Stimulated activated CD4-positive, alpha-beta T cell treated with anti-CD3 and anti-CD28 coated beads, Interleukin-12 subunit alpha, Interleukin-12 subunit beta, amount 100 ng/mL, for 4 hours (primary cell): Measurements from ENCODE around the gene ARAP2.
"Not testable (repeated sequence)": the region's sequence is repeated elsewhere in the genome, so short reads cannot be mapped to it uniquely, and the experiment has no call there.

ENCODE experiments used
- DNase-seq: peaks from one replicate; pipeline ENCODE4 v3.0.0-alpha.2; 2020

The ARAP2 gene

GRCh38 chr4:36213977-36214376 lies 30.3 kb downstream of the ARAP2 start:
- no peak for DNase-seq

- DNase-seq, result no peak
These were observed 33.2 kb downstream of the ARAP2 start for GRCh38 chr4:36211084-36211483.

- DNase-seq, result no peak
These were observed 34.2 kb downstream of the ARAP2 start for GRCh38 chr4:36209941-36210649.

- no peak for DNase-seq
These were observed 35.3 kb downstream of the ARAP2 start for GRCh38 chr4:36208893-36209473.

GRCh38 chr4:36207831-36208520 lies 36.3 kb downstream of the ARAP2 start:
- DNase-seq, result no peak

GRCh38 chr4:36207367-36207766 lies 36.9 kb downstream of the ARAP2 start:
- DNase-seq, result no peak

- DNase-seq, result no peak
These were observed 37.6 kb downstream of the ARAP2 start for GRCh38 chr4:36206603-36207311.

- no peak for DNase-seq
These were observed 38.3 kb downstream of the ARAP2 start for GRCh38 chr4:36206012-36206411.

GRCh38 chr4:36198861-36199260 lies 45.5 kb downstream of the ARAP2 start:
- no peak for DNase-seq

- DNase-seq, result no peak
These were observed 46.1 kb downstream of the ARAP2 start for GRCh38 chr4:36198068-36198808.

GRCh38 chr4:36197501-36197900 lies 46.8 kb downstream of the ARAP2 start:
- DNase-seq, result no peak

- no peak for DNase-seq
These were observed 48.0 kb downstream of the ARAP2 start for GRCh38 chr4:36196145-36196913.

GRCh38 chr4:36192922-36193321 lies 51.4 kb downstream of the ARAP2 start:
- DNase-seq, result no peak

- DNase-seq, result no peak
These were observed 54.6 kb downstream of the ARAP2 start for GRCh38 chr4:36189511-36190226.

GRCh38 chr4:36187723-36188333 lies 56.5 kb downstream of the ARAP2 start:
- DNase-seq, result no peak

- no peak for DNase-seq
These were observed 60.5 kb downstream of the ARAP2 start for GRCh38 chr4:36183665-36184393.

- no peak for DNase-seq
These were observed 61.1 kb downstream of the ARAP2 start for GRCh38 chr4:36183232-36183631.

GRCh38 chr4:36182315-36182714 lies 62.0 kb downstream of the ARAP2 start:
- DNase-seq, result not testable (repeated sequence)

- no peak for DNase-seq
These were observed 64.1 kb downstream of the ARAP2 start for GRCh38 chr4:36180206-36180605.

GRCh38 chr4:36178484-36178883 lies 65.8 kb downstream of the ARAP2 start:
- DNase-seq, result no peak
